GM12878 (cell line): ENCODE results near the gene TEFM.

Source experiments
- BCL11A ChIP-seq: IDR thresholded peaks from 2 replicates; pipeline ENCODE4 v1.6.1; 2011; ENCODE audit warnings: low read depth, low read length
- CEBPB ChIP-seq, 2 experiments: fragments of 150-350 bp in 1 of 2; IDR thresholded peaks; 2 replicates each; pipeline ENCODE4 v1.6.1; 2012 to 2014; ENCODE audit warnings: low read depth in 2 of 2, low read length in 2 of 2, borderline replicate concordance in 1 of 2, inconsistent platforms in 1 of 2
- EP300 ChIP-seq, 2 experiments: fragments of 150-350 bp in 1 of 2; IDR thresholded peaks; 2 replicates each; pipeline ENCODE4 v1.6.1; 2011 to 2012; ENCODE audit warnings: low read depth in 2 of 2, low read length in 2 of 2, borderline replicate concordance in 1 of 2, improper control_type of control experiment in 1 of 2, inconsistent platforms in 1 of 2; ENCODE audit not compliant: control insufficient read depth in 1 of 2
- EZH2 ChIP-seq: IDR thresholded peaks from 2 replicates; pipeline ENCODE4 v1.6.1; 2012; ENCODE audit warnings: low read depth, mild to moderate bottlenecking, control low read depth, inconsistent platforms, low read length, borderline replicate concordance; ENCODE audit not compliant: control insufficient read depth
- IKZF1 ChIP-seq: fragments of 450-650 bp; conservative IDR thresholded peaks from 2 replicates; pipeline ENCODE4 v1.6.1; 2017; ENCODE audit warnings: antibody characterized with exemption, mild to moderate bottlenecking
- MYC ChIP-seq: IDR thresholded peaks from 2 replicates; pipeline ENCODE4 v1.6.1; 2011; ENCODE audit warnings: mild to moderate bottlenecking, low read length, moderate library complexity, inconsistent platforms; ENCODE audit not compliant: insufficient read depth, insufficient replicate concordance, insufficient read length, severe bottlenecking
- NFIC ChIP-seq: IDR thresholded peaks from 2 replicates; pipeline ENCODE4 v1.6.1; 2012; ENCODE audit warnings: low read depth, mild to moderate bottlenecking, inconsistent platforms, low read length, moderate library complexity
- PKNOX1 ChIP-seq: fragments of 450-650 bp; IDR thresholded peaks from 2 replicates; pipeline ENCODE4 v1.6.1; 2016; ENCODE audit warnings: mild to moderate bottlenecking
- POLR2AphosphoS5 ChIP-seq: IDR thresholded peaks from 2 replicates; pipeline ENCODE4 v1.6.1; 2011; ENCODE audit warnings: mild to moderate bottlenecking, low read length, inconsistent platforms
- TCF3 ChIP-seq: IDR thresholded peaks from 2 replicates; pipeline ENCODE4 v1.6.1; 2012; ENCODE audit warnings: low read depth, mild to moderate bottlenecking, low read length, borderline replicate concordance; ENCODE audit not compliant: insufficient read depth
- YBX1 ChIP-seq: fragments of 450-650 bp; IDR thresholded peaks from 2 replicates; pipeline ENCODE4 v1.6.1; 2016; ENCODE audit warnings: antibody characterized with exemption
- YY1 ChIP-seq: IDR thresholded peaks from 2 replicates; pipeline ENCODE4 v1.6.1; 2011; ENCODE audit warnings: low read depth, mild to moderate bottlenecking, low read length

GRCh38 chr17:30954046-30954830 is 48.2 kb upstream of the TEFM start:
- no peak for TF ChIP-seq MYC
- no peak for TF ChIP-seq BCL11A
- TF ChIP-seq PKNOX1 = no peak
- no peak for TF ChIP-seq POLR2AphosphoS5
- TF ChIP-seq CEBPB (IDR thresholded peaks at IDR 0.05; ENCODE audit: borderline replicate concordance in 1 of 2, low read depth in 2 of 2, low read length in 2 of 2) = no peak
- TF ChIP-seq EZH2 = no peak
- TF ChIP-seq NFIC = no peak
- TF ChIP-seq EP300 (IDR thresholded peaks at IDR 0.05; ENCODE audit: borderline replicate concordance in 1 of 2, control insufficient read depth in 1 of 2, low read depth in 2 of 2, low read length in 2 of 2) = no peak
- no peak for TF ChIP-seq TCF3
- no peak for TF ChIP-seq YY1
- no peak for TF ChIP-seq IKZF1
- TF ChIP-seq YBX1 = no peak
